LHCN-M2 (cell line): ENCODE data around the gene HMX1. TPM values are rescaled to one million over a fixed set of nuclear protein-coding genes. Genes with fewer than 3 reads are reported as not detected.

Experiments
- DNase-seq: peaks from one replicate; pipeline ENCODE4 v3.0.0-alpha.2; 2012; ENCODE audit warnings: low read depth
- total RNA-seq: library from RNA; depleted of rRNA; stranded (reverse); fragments of >200 nt; gene quantifications from 2 replicates; pipeline ENCODE4 v1.2.3, GENCODE V29; 2014

The HMX1 gene
- total RNA-seq, 1 experiment from 2014 or later: not detected

GRCh38 chr4:8857766-8858700, 13.6 kb downstream of the HMX1 start:
- DNase-seq: no peak

DNA sequence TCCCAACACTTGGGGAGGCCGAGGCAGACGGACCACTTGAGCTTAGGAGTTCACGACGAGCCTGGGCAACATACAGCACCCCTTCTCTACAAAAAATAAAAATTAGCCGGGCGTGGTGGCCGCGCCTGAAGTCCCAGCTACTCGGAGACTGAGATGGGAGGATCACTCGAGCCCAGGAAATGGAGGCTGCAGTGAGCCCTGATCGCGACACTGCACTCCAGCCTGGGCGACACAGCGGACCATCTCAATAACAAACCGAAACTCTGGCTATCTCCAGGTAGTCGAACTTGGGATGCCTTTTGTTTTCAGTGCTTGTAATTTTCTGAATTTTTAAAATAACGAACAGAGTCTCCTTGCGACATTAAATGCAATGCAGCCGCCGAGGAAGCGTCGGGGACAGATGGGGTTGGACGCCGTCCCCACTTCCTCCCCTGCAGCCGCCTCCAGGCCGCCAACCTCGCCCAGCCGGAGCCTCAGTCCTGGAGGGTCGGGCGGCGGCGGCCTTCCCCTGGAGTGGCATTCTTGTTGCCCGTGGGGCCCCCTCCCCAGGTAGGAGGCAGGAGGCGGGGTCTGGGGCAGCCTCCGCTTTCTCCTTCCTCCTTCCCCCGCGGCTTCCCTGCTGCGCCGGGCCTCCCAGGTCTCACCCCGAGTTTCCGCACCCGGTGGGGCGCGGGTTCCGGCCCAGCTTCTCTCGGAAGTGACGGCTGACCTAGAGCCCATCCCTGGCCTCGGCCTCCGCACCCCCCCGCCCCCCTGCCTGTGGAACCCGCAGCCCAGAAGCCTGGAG, 14.6 kb downstream of the HMX1 start:
- no peak for DNase-seq

DNA sequence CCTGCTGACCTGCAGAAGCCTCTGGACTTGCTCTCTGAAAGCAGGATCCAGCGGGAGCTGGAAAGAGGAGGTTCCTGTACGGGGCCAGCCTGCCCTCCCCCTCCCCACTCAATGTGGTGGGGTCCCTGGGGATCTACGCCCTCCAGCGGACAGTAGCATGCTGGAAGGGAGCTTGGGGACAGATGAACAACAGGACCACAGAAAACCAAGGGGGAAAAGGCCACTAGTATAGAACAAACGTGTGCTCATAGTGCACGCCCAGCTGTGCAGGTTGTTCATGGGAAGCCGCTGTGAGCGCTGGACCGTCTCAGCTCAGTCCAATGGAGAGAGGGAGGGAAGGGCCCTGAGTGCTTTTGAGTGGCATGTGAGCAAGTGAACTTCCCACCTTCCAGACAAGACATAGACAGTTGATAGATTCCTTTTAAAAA, 15.8 kb downstream of the HMX1 start:
- DNase-seq: no peak

DNA sequence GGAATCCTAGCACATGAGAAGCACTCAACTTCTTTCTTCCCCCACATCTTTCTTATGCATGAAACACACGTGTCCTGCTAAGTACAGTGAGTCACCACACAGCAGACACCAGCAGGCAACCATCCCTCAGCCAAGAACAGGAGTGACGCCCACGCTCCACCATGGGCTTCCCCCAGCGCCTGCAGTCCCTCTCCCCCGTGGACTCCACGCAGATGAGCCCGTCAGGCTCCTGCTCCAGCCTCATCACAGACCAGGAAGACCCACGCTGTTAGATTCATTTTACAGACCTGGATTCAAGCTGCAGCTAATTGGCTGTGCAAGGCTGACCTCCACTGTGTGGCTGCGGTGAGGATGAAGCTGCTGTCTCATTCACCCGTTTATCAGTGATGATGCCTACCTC, 16.7 kb downstream of the HMX1 start:
- peak; percentile 18 for DNase-seq

GRCh38 chr4:8854016-8854415, 17.6 kb downstream of the HMX1 start:
- no peak for DNase-seq

DNA sequence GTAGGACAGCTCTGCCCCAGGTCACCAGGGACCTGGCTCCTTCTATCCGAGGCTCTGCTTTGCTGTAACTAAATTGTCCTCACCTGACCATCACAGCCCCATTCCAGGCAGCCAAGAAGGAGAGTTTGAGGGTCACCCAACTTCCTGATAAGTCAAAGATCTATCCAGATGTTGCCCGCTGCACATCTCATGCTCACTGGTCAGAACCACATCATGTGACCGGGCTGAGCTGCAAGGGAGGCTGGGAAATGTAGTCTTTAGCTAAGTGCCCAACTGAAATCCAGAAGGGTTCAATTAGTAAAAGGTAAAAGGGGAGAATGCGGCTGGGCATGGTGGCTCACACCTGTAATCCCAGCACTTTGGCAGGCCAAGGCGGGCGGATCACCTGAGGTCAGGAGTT, 18.4 kb downstream of the HMX1 start:
- no peak for DNase-seq

GRCh38 chr4:8852118-8852704, 19.4 kb downstream of the HMX1 start:
- no peak for DNase-seq

GRCh38 chr4:8851321-8852117, 20.1 kb downstream of the HMX1 start:
- DNase-seq: no peak

DNA sequence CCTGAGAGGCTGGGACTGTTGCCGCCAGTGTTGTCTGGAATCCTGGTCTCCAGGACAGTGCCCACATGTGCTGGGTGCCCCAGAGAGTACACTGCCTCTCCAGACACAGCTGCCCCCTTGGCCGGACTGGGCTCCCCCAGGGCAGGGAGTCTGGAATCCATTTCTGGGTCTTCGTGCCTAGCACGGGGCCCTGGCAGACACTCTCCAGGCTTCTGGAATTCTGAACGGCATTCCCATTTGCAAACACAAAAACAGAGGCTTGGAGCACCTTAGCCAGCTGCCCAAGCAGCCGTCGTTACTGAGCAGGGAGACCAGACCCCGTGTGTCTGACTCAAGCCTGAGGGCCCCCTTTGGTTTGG, 20.8 kb downstream of the HMX1 start:
- DNase-seq: no peak

- no peak for DNase-seq
Measured at GRCh38 chr4:8850074-8850829, 21.4 kb downstream of the HMX1 start.

- DNase-seq: no peak
Measured at GRCh38 chr4:8849266-8850073, 22.2 kb downstream of the HMX1 start.

GRCh38 chr4:8848507-8849265, 23.0 kb downstream of the HMX1 start:
- no peak for DNase-seq

- no peak for DNase-seq
Measured at GRCh38 chr4:8847764-8848163, 23.9 kb downstream of the HMX1 start.

DNA sequence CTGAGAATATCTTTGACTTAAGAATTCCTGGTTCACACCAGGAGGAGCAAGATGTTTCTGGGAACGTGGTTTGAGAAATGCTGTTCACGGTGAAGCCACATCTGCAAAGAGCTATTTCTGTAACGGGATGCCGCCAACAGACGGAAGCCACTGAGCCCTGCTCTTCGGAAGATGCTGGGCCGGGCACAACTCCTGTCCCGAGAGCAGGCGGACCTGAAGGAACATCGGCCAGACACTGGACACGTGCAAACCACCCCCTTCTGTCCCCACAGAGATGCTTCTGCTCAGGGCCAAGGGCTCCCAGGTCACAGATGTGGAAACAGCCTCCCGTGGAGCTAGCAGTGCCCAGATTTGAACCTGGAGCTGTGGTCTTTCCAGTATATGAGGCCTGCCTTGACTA, 24.3 kb downstream of the HMX1 start:
- no peak for DNase-seq

DNA sequence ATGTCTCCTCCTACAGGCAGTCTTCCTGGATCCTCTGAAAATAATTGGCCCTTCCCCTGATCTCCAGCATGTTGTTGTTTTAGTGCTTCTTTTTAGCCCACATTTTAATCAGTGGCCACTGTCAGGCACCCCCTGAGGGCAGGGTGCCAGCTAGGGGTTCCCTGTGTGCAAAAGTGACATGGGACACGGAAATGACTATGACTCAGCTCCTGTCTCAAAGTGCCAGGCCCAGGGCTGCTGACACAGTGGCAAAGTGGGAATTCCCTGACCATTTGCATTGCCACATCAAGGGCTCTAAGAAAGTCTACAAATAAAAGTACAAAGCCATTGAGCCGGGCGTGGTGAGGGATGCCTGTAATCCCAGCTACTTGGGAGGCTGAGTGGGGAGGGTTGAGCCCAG, 24.8 kb downstream of the HMX1 start:
- DNase-seq: no peak

DNA sequence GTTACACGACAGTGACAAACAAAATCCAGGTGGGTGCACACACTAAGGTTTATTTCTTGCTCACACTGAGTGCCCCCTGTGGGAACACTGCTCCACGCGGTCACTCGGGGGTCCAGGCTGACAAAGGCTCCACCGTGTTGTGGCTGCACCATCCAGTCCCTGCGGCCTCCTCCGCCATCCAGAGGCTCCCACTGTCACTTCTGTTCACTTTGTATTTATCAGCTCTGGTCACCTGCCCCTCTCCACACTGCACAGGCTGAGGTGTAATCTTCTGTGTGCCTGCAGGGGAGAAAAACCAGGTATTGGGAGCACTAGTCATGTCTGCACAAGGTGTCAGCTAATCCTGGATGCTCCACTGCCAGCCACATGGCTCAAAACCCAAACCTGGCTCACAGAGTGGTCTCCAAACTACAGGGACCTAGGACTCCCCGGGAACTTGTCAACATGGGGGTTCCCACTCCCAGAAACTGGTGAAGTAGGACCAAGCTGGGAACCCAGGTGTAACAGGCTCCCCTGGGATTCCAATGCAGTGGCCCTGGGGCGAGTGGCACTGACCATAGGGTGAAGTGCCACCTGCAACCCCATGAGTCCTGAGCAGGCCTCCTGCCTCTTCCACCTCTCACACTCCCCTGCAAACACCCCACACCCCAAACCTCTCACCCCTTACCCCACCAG, 25.5 kb downstream of the HMX1 start:
- no peak for DNase-seq

DNA sequence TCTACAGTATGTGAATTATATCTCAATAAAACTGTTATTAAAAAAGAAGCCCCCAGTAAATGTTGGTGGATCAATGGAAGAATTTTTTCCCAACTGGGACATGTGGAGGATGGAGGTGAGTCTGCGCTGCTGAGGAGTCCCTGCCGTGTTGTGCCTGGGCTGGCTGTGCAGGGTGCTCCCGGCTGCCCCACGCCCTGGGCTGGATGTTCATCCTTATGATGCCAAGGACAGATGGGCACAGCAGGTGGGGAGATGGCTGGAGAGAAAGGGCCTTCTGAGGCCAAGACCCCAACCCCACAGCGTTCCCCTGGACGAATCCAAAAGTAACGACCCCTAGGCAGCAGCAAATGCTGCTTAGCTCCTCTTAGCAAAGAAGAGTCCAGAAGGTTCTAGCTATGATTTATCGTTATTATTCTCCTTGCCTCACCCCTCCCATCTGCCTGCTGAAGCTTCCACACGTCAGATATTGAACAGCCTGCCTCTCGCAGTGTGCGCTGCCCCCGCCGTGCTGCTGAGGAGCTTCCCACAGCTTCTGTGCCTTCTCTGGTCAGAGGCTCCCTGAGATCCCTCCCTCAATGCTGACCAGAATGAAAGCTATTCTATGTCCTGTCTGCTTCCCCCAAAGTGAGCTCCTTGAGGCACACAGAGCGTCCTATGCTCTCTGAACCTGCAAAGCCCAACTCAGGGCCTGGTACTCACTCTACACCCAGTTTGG, 26.5 kb downstream of the HMX1 start:
- no peak for DNase-seq

DNA sequence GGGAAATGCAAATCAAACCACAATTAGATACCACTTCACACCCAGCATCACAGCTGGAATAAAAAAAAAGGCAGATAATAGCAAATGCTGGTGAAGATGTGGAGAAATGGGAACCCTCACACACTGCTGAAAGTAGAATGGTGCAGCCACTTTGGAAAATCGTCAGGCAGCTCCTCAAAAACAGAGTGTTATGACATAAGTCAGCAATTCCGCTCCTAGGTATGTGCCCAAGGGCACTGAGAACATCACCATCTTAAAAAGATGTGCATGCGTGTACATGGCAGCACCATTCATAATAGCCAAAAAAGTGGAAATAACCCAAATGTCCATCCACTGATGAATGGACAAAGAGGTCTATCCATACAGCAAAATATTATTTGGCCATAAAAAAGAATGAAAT, 28.0 kb downstream of the HMX1 start:
- no peak for DNase-seq
